PC-3 (cell line): ENCODE measurements around the gene HECW1. TPM values are rescaled to one million over a fixed set of nuclear protein-coding genes. Genes with fewer than 3 reads are reported as not detected.

Experiments used
- ATAC-seq: fragments of 200-7000 bp; cut with Tn5 transposase; 2 replicates; pipeline ENCODE4 v1.9.1; 2020; ENCODE audit warnings: mild to moderate bottlenecking, moderate library complexity
- BruUV-seq: library from RNA; stranded (reverse); fragments of 400-500 nt; replicated peaks from 2 replicates; lab custom pipeline; 2021; lab: Mats Ljungman, UMichigan
- CTCF ChIA-PET: fragments of 300-600 bp; sonication (Branson Sonifier 250); formaldehyde crosslinking; loops from one replicate; lab custom pipeline; 2022; ENCODE audit warnings: antibody characterized with exemption; lab: Charles Lee
- POLR2A ChIA-PET: fragments of 300-600 bp; sonication (Branson Sonifier 250); formaldehyde crosslinking; loops from one replicate; lab custom pipeline; 2022; ENCODE audit warnings: antibody characterized with exemption; ENCODE audit not compliant: unreplicated experiment; lab: Charles Lee
- DNase-seq: peaks from one replicate; pipeline ENCODE4 v3.0.0-alpha.2; 2015
- H2AFZ ChIP-seq: fragments of 300-600 bp; sonication (generic); 2 replicates; pipeline ENCODE4 v1.6.0; 2016; ENCODE audit warnings: antibody characterized with exemption, low read length
- H3F3A ChIP-seq: fragments of 300-600 bp; sonication (generic); one replicate; pipeline ENCODE4 v1.6.0; 2017; ENCODE audit warnings: antibody characterized with exemption, low read length, control low read depth, mild to moderate bottlenecking; ENCODE audit not compliant: unreplicated experiment
- H3K27ac ChIP-seq: fragments of 300-600 bp; sonication (generic); 2 replicates; pipeline ENCODE4 v1.5.1; 2016; ENCODE audit warnings: mild to moderate bottlenecking, low read length
- H3K27me3 ChIP-seq: fragments of 300-600 bp; sonication (generic); 2 replicates; pipeline ENCODE4 v1.6.1; 2016; ENCODE audit warnings: low read length, mixed read lengths
- H3K36me3 ChIP-seq: fragments of 300-600 bp; sonication (generic); 2 replicates; pipeline ENCODE4 v1.6.1; 2016; ENCODE audit warnings: low read depth, mixed run types, low read length, mixed read lengths
- H3K4me1 ChIP-seq: fragments of 300-600 bp; sonication (generic); 2 replicates; pipeline ENCODE4 v1.5.1; 2016; ENCODE audit warnings: low read length; ENCODE audit not compliant: insufficient read depth
- H3K4me2 ChIP-seq: fragments of 300-600 bp; sonication (generic); 2 replicates; pipeline ENCODE4 v1.6.0; 2016; ENCODE audit warnings: low read length
- H3K4me3 ChIP-seq: fragments of 300-600 bp; sonication (generic); 2 replicates; pipeline ENCODE4 v1.5.1; 2016; ENCODE audit warnings: mild to moderate bottlenecking, low read length, mixed read lengths
- H3K79me2 ChIP-seq: fragments of 300-600 bp; sonication (generic); 2 replicates; pipeline ENCODE4 v1.6.1; 2017; ENCODE audit warnings: low read length, mixed read lengths
- H3K9ac ChIP-seq: fragments of 300-600 bp; sonication (generic); 2 replicates; pipeline ENCODE4 v1.6.0; 2016; ENCODE audit warnings: mild to moderate bottlenecking, low read length
- H3K9me2 ChIP-seq: fragments of 300-600 bp; sonication (generic); replicated peaks from 2 replicates; pipeline ENCODE4 v1.6.1; 2016; ENCODE audit warnings: mixed run types, low read length, mixed read lengths
- H3K9me3 ChIP-seq: fragments of 300-600 bp; sonication (generic); 2 replicates; pipeline ENCODE4 v1.6.1; 2016; ENCODE audit warnings: low read length, mixed read lengths
- H4K20me1 ChIP-seq: fragments of 300-600 bp; sonication (generic); 2 replicates; pipeline ENCODE4 v1.6.1; 2016; ENCODE audit warnings: low read length, mixed read lengths
- CTCF ChIP-seq: fragments of 300-600 bp; sonication (generic); conservative IDR thresholded peaks from 2 replicates; pipeline ENCODE4 v1.5.1; 2017; ENCODE audit warnings: antibody characterized with exemption, low read depth, mild to moderate bottlenecking, low read length
- EZH2 ChIP-seq: fragments of 300-600 bp; sonication (generic); IDR thresholded peaks from one replicate; pipeline ENCODE4 v1.6.1; 2017; ENCODE audit warnings: antibody characterized with exemption, mild to moderate bottlenecking, low read length; ENCODE audit not compliant: unreplicated experiment
- EZH2phosphoT487 ChIP-seq: fragments of 300-600 bp; sonication (generic); IDR thresholded peaks from 2 replicates; pipeline ENCODE4 v1.6.1; 2018; ENCODE audit warnings: mild to moderate bottlenecking, antibody characterized with exemption, low read length, borderline replicate concordance
- intact Hi-C: fragments of 100-400 bp; cut with micrococcal nuclease; formaldehyde crosslinking; loops from 2 replicates; pipeline ENCODE4 v1.9.0; 2023
- total RNA-seq: library from RNA; depleted of rRNA; stranded (reverse); fragments of >200 nt; gene quantifications from 2 replicates; pipeline ENCODE4 v1.2.3, GENCODE V29; 2014

Gene HECW1
- total RNA-seq, 1 experiment from 2014 or later: 3.0 TPM

- H3F3A ChIP-seq: peaks cover 4% of the 10 kb centered on the region
- no peaks in the 10 kb centered on the region for H3K27me3 ChIP-seq
- H3K4me2 ChIP-seq: no peak overlapping the region
- intact Hi-C loops: no loop called here
- no peaks in the 10 kb centered on the region for H3K79me2 ChIP-seq
- H2AFZ ChIP-seq: no peak overlapping the region
- H3K9me3 ChIP-seq: no peaks in the 10 kb centered on the region
- no peak overlapping the region for H3K4me3 ChIP-seq
- no peak overlapping the region for H3K27ac ChIP-seq
- ATAC-seq (no peak), DNase-seq (no peak)
- no peak for TF ChIP-seq CTCF
- TF ChIP-seq EZH2phosphoT487: no peak
- TF ChIP-seq EZH2: no peak
- H3K9me2 ChIP-seq: no peaks in the 10 kb centered on the region
- H4K20me1 ChIP-seq: no peaks in the 10 kb centered on the region
- ChIA-PET CTCF (no interaction called here), POLR2A (interaction anchor here (0.6 kb wide), 1 partner anchor 106 kb away, joined by 5 read pairs; the partner anchor contains the start of gene STK17A)
- BruUV-seq: no TSS peak
- peaks cover 19% of the 10 kb centered on the region for H3K4me1 ChIP-seq
- no peak overlapping the region for H3K9ac ChIP-seq
- H3K36me3 ChIP-seq: no peaks in the 10 kb centered on the region
These were observed 364.4 kb downstream of the HECW1 start for GRCh38 chr7:43476896-43477295.

- Histone ChIP-seq H3K4me3 (no peak overlapping the region), H3K36me3 (no peaks in the 10 kb centered on the region), H3K4me1 (peaks cover 24% of the 10 kb centered on the region), H3K79me2 (no peaks in the 10 kb centered on the region), H3K4me2 (no peak overlapping the region), H4K20me1 (no peaks in the 10 kb centered on the region), H3K9ac (no peak overlapping the region), H3K27me3 (no peaks in the 10 kb centered on the region), H3K9me2 (no peaks in the 10 kb centered on the region), H2AFZ (no peak overlapping the region), H3F3A (peaks cover 4% of the 10 kb centered on the region), H3K27ac (no peak overlapping the region), H3K9me3 (no peaks in the 10 kb centered on the region)
- ChIA-PET CTCF (interaction anchor here (0.6 to 1.0 kb wide), 2 partner anchors 23 to 24 kb away, joined by 3 to 5 read pairs; no protein-coding TSS in a partner anchor), POLR2A (no interaction called here)
- no TSS peak for BruUV-seq
- TF ChIP-seq CTCF: peak; percentile 20; the same call in 1 of the 2 replicates
- TF ChIP-seq EZH2phosphoT487: no peak
- no peak for ATAC-seq
- intact Hi-C loops: no loop called here
- peak; percentile 31 for DNase-seq
These were observed 366.6 kb downstream of the HECW1 start for GRCh38 chr7:43479042-43479441.

- no peaks in the 10 kb centered on the region for H3K79me2 ChIP-seq
- ChIA-PET POLR2A (no interaction called here), CTCF (interaction anchor here (1.0 kb wide), 1 partner anchor 23 kb away, joined by 5 read pairs; no protein-coding TSS in a partner anchor)
- H3K27ac ChIP-seq: no peak overlapping the region
- no peak overlapping the region for H2AFZ ChIP-seq
- no peak for DNase-seq
- intact Hi-C loops: no loop called here
- H3K9me2 ChIP-seq: no peaks in the 10 kb centered on the region
- no peaks in the 10 kb centered on the region for H3K9me3 ChIP-seq
- H3K4me3 ChIP-seq: no peak overlapping the region
- no peaks in the 10 kb centered on the region for H4K20me1 ChIP-seq
- H3K36me3 ChIP-seq: no peaks in the 10 kb centered on the region
- peaks cover 25% of the 10 kb centered on the region for H3K4me1 ChIP-seq
- BruUV-seq: no TSS peak
- H3K27me3 ChIP-seq: no peaks in the 10 kb centered on the region
- H3K9ac ChIP-seq: no peak overlapping the region
- peaks cover 4% of the 10 kb centered on the region for H3F3A ChIP-seq
- no peak for ATAC-seq
- TF ChIP-seq EZH2phosphoT487 (no peak), CTCF (no peak), EZH2 (no peak)
- no peak overlapping the region for H3K4me2 ChIP-seq
These were observed 367.1 kb downstream of the HECW1 start for GRCh38 chr7:43479543-43479942.
